Activated CD8-positive, alpha-beta T cell treated with anti-CD3 and anti-CD28 coated beads, Interleukin-2, amount 10 ng/mL, durations not matched to agents 7 days and 5 days (primary cell): ENCODE data around the gene TMEM243. TPM values are rescaled to one million over a fixed set of nuclear protein-coding genes. Genes with fewer than 3 reads are reported as not detected.
"Not testable (repeated sequence)": the region's sequence is repeated elsewhere in the genome, so short reads cannot be mapped to it uniquely, and the experiment has no call there.

Source experiments
- ATAC-seq: fragments of 150-1000 bp; cut with Tn5 transposase; one replicate; pipeline ENCODE4 v1.10.0; 2021; ENCODE audit warnings: moderate library complexity
- CTCF ChIA-PET: fragments of 350-600 bp; sonication (Branson Sonifier 250); formaldehyde crosslinking; loops from one replicate; lab custom pipeline; 2021; ENCODE audit warnings: antibody characterized with exemption; lab: Charles Lee
- POLR2A ChIA-PET: fragments of 350-600 bp; sonication (Branson Sonifier 250); formaldehyde crosslinking; loops from one replicate; lab custom pipeline; 2021; ENCODE audit warnings: antibody characterized with exemption; lab: Charles Lee
- DNase-seq: peaks from one replicate; pipeline ENCODE4 v3.0.0-alpha.2; 2020
- H3K27ac Mint-ChIP-seq: one replicate; pipeline ENCODE4 v1.8.0; 2021; ENCODE audit warnings: mild to moderate bottlenecking, mixed read lengths
- H3K27me3 Mint-ChIP-seq: one replicate; pipeline ENCODE4 v1.8.0; 2021; ENCODE audit warnings: low read depth, mixed read lengths
- H3K36me3 Mint-ChIP-seq: one replicate; pipeline ENCODE4 v1.8.0; 2021; ENCODE audit warnings: low read depth, mixed read lengths
- H3K4me1 Mint-ChIP-seq: one replicate; pipeline ENCODE4 v1.8.0; 2021; ENCODE audit warnings: low read depth, mixed read lengths
- H3K4me3 Mint-ChIP-seq: one replicate; pipeline ENCODE4 v1.8.0; 2021; ENCODE audit warnings: mild to moderate bottlenecking, mixed read lengths
- H3K9me3 Mint-ChIP-seq: one replicate; pipeline ENCODE4 v1.8.0; 2022; ENCODE audit warnings: mixed read lengths; ENCODE audit not compliant: insufficient read depth
- total RNA-seq, 2 experiments: library from RNA; stranded (reverse); gene quantifications; one replicate each; pipeline ENCODE4 v1.2.3, GENCODE V29; 2021

Gene TMEM243
- 10 to 100 TPM; 39.6 to 42.4 TPM for total RNA-seq

DNA sequence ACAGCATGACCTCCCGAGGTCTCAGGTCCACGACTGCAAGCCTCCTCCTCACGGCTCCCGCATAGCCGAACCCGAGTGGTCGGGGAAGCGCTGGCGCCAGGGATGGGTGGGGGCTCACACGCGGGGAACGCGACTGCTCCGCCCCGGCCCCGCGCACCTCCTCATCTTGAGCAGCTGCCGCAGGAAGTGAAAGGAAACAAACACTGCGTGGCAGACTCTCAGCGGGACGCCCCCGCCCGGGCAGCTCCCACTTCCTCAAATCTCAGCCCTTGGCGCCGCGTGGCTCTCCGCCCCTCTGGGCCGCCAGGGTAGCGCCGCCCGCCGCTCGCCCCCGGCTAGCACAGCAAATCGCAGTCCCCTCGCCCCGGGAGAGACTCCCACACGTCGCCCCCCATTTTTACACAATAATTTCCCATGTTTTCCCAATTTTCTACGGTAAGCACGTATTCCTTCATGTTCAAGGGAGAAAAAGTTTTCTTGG is at the start of gene TMEM243:
Gene TMEM243 (minus strand): TSS at position 188 of the 481 bp plus-strand sequence. CDS start 229 bp downstream, outside the sequence.
- Mint-ChIP-seq H3K4me1 (peaks cover 37% of the 10 kb centered on the region), H3K36me3 (peaks cover 28% of the 10 kb centered on the region), H3K27me3 (peaks cover 6% of the 10 kb centered on the region), H3K9me3 (no peaks in the 10 kb centered on the region), H3K4me3 (peak within 1 kb of the TSS; percentile 99), H3K27ac (peak within 1 kb of the TSS; percentile 99)
- peak; percentile 73 for ATAC-seq
- ChIA-PET POLR2A (interaction anchor here (1.0 to 6.2 kb wide), 16 partner anchors 8 to 71 kb away, joined by 3 to 146 read pairs (median 6); partner anchors contain the start of gene DMTF1), CTCF (interaction anchor here (1.1 to 6.4 kb wide), 6 partner anchors 11 to 66 kb away, joined by 3 to 37 read pairs (median 4); partner anchors contain the start of gene DMTF1)
- peak; percentile 88 for DNase-seq

- CTCF ChIA-PET: no interaction called here
- no peak for ATAC-seq
- no peak overlapping the region for H3K27ac Mint-ChIP-seq
Measured at GRCh38 chr7:87267239-87267900, 47.8 kb upstream of the TMEM243 start.

DNA sequence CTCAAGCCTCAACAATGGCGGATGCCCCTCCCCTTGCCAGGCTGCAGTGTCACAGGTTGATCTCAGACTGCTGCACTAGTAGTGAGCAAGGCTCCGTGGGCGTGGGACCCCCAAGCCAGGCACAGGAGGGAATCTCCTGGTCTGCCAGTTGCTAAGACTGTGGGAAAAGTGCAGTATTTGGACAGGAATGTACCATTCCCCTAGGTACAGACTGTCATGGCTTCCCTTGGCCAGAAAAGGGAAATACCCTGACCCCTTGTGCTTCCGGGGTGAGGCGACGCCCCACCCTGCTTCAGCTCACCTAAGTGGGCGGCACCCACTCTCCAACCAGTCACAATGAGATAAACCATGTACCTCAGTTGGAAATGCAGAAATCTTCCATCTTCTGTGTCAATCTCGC is 44.0 kb upstream of the TMEM243 start:
- POLR2A ChIA-PET: no interaction called here
- CTCF ChIA-PET: no interaction called here
- no peak for DNase-seq
- Mint-ChIP-seq H3K36me3 (no peaks in the 10 kb centered on the region), H3K4me3 (no peak overlapping the region), H3K4me1 (no peaks in the 10 kb centered on the region), H3K27ac (no peak overlapping the region), H3K27me3 (peaks cover 9% of the 10 kb centered on the region), H3K9me3 (no peaks in the 10 kb centered on the region)
- no peak for ATAC-seq

More at GRCh38 chr7:87267239-87267900, 47.8 kb upstream of the TMEM243 start:
- Mint-ChIP-seq H3K36me3 (no peaks in the 10 kb centered on the region), H3K4me1 (no peaks in the 10 kb centered on the region), H3K4me3 (no peak overlapping the region), H3K27me3 (peaks cover 7% of the 10 kb centered on the region), H3K9me3 (no peaks in the 10 kb centered on the region)
- no peak for DNase-seq
- POLR2A ChIA-PET: no interaction called here

DNA sequence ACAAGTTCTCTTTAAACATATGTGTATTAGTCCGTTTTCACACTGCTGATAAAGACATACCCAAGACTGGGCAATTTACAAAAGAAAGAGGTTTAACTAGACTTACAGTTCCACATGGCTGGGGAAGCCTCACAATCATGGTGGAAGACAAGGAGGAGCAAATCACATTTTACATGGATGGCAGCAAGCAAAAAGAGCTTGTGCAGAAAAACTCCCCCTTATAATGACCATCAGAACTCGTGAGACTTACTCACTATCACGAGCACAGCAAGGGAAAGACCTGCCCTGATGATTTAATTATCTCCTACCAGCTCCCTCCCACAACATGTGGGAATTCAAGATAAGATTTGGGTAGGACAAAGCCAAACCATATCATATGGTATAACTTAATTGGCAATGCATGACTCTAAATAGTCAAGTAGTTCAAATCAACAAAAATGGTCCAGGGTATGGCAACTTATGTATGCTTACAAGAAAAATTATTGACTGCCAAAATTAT is 34.1 kb upstream of the TMEM243 start:
- Mint-ChIP-seq H3K4me1 (no peaks in the 10 kb centered on the region), H3K9me3 (no peaks in the 10 kb centered on the region), H3K27me3 (peaks cover 27% of the 10 kb centered on the region), H3K27ac (no peak overlapping the region), H3K36me3 (no peaks in the 10 kb centered on the region), H3K4me3 (no peak overlapping the region)
- POLR2A ChIA-PET: no interaction called here
- DNase-seq (no peak), ATAC-seq (no peak)
- CTCF ChIA-PET: no interaction called here

DNA sequence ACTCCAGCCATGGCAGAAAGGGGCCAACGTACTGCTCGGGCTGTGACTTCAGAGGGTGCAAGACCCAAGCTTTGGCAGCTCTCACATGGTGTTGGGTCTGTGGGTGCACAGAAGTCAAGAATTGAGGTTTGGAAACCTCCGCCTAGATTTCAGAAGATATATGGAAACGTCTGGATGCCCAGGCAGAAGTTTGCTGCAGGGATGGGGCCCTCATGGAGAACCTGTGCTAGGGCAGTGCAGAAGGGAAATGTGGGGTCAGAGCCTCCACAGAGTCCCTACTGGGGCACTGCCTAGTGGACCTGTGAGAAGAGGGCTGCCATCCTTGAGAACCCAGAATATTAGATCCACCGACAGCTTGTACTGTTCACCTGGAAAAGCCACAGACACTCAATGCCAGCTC is 26.1 kb upstream of the TMEM243 start:
- ATAC-seq, CTCF ChIA-PET, H3K4me3 Mint-ChIP-seq, H3K36me3 Mint-ChIP-seq, H3K27ac Mint-ChIP-seq, H3K4me1 Mint-ChIP-seq, POLR2A ChIA-PET, DNase-seq: not testable (repeated sequence)
- H3K27me3 Mint-ChIP-seq: peaks cover 14% of the 10 kb centered on the region
- peaks cover 11% of the 10 kb centered on the region for H3K9me3 Mint-ChIP-seq

- DNase-seq, H3K4me1 Mint-ChIP-seq, ATAC-seq, H3K4me3 Mint-ChIP-seq, H3K9me3 Mint-ChIP-seq, POLR2A ChIA-PET, H3K27me3 Mint-ChIP-seq, H3K36me3 Mint-ChIP-seq, H3K27ac Mint-ChIP-seq: not testable (repeated sequence)
- CTCF ChIA-PET: interaction anchor here (0.6 kb wide), 1 partner anchor 320 kb away, joined by 3 read pairs; no protein-coding TSS in a partner anchor
Measured at GRCh38 chr7:87238464-87239051, 19.0 kb upstream of the TMEM243 start.

GRCh38 chr7:87234949-87235348 is 15.4 kb upstream of the TMEM243 start:
- Mint-ChIP-seq H3K27me3 (peaks cover 12% of the 10 kb centered on the region), H3K27ac (no peak overlapping the region), H3K36me3 (no peaks in the 10 kb centered on the region), H3K4me1 (no peaks in the 10 kb centered on the region), H3K4me3 (no peak overlapping the region), H3K9me3 (no peaks in the 10 kb centered on the region)
- no peak for DNase-seq
- no peak for ATAC-seq
- POLR2A ChIA-PET: no interaction called here
- CTCF ChIA-PET: no interaction called here

DNA sequence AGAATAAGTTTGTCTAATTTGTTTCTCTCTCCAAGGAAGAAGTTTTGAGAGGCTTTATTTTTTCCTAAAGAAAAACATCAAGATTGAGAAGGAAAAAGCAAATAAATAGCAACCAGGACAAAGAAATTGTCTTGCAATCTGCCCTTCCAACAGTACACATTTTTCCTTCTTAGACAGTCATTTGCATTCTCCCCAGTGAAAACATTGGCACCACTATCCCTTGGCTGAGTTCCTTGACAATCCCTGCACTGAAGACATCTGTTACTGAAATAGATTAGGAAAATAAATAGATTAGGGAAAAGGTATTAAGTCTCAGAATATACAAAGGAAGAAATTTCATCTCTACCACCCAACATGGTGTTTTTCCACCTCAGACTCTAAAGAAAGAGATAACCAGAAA is 12.2 kb upstream of the TMEM243 start:
- H3K27ac Mint-ChIP-seq: no peak overlapping the region
- POLR2A ChIA-PET: interaction anchor here (1.5 kb wide), 1 partner anchor 11 kb away, joined by 6 read pairs; the partner anchor contains the start of gene TMEM243

DNA sequence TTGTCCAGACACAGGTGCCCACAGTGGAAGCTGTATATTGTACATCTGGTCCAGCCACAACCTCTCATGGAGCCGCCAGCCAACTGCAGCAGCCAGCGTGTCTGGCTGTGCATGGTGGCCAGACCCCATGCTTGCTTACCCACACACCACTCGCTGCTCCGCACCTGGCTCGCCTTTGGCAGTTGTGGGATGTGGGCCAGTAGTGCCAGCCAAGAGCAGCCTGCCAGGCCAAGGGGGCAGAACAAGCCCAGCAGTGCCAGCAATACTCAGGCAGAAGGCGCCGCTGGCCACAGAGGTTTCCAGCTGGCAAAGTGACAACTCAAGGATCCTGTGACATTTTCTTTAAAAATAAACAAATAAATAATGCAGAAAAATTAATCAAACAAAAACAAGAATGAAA is 11.7 kb upstream of the TMEM243 start:
- no peak overlapping the region for H3K4me3 Mint-ChIP-seq
- CTCF ChIA-PET: no interaction called here
- POLR2A ChIA-PET: interaction anchor here (1.5 kb wide), 1 partner anchor 11 kb away, joined by 6 read pairs; the partner anchor contains the start of gene TMEM243
- peaks cover 12% of the 10 kb centered on the region for H3K27me3 Mint-ChIP-seq
- ATAC-seq: no peak
- no peaks in the 10 kb centered on the region for H3K9me3 Mint-ChIP-seq
- DNase-seq: no peak
- H3K4me1 Mint-ChIP-seq: peaks cover 7% of the 10 kb centered on the region
- no peaks in the 10 kb centered on the region for H3K36me3 Mint-ChIP-seq
- H3K27ac Mint-ChIP-seq: no peak overlapping the region

More for the DNA sequence above, 12.2 kb upstream of the TMEM243 start:
- Mint-ChIP-seq H3K36me3 (no peaks in the 10 kb centered on the region), H3K4me1 (peaks cover 2% of the 10 kb centered on the region), H3K4me3 (no peak overlapping the region), H3K9me3 (no peaks in the 10 kb centered on the region), H3K27me3 (peaks cover 12% of the 10 kb centered on the region)
- no peak for DNase-seq
- CTCF ChIA-PET: no interaction called here
- ATAC-seq: no peak

GRCh38 chr7:87226495-87226894 is 7.0 kb upstream of the TMEM243 start:
- no peak overlapping the region for H3K27ac Mint-ChIP-seq
- H3K4me3 Mint-ChIP-seq: no peak overlapping the region
- DNase-seq (no peak), ATAC-seq (no peak)
- ChIA-PET CTCF (interaction anchor here (1.1 to 1.8 kb wide), 2 partner anchors 10 to 299 kb away, joined by 5 to 6 read pairs; no protein-coding TSS in a partner anchor), POLR2A (interaction anchor here (0.6 to 0.7 kb wide), 2 partner anchors 34 to 74 kb away, joined by 3 to 5 read pairs; partner anchors contain the start of gene DMTF1)
- H3K27me3 Mint-ChIP-seq: peaks cover under 1% of the 10 kb centered on the region
- peaks cover 12% of the 10 kb centered on the region for H3K4me1 Mint-ChIP-seq
- no peaks in the 10 kb centered on the region for H3K9me3 Mint-ChIP-seq
- no peaks in the 10 kb centered on the region for H3K36me3 Mint-ChIP-seq

DNA sequence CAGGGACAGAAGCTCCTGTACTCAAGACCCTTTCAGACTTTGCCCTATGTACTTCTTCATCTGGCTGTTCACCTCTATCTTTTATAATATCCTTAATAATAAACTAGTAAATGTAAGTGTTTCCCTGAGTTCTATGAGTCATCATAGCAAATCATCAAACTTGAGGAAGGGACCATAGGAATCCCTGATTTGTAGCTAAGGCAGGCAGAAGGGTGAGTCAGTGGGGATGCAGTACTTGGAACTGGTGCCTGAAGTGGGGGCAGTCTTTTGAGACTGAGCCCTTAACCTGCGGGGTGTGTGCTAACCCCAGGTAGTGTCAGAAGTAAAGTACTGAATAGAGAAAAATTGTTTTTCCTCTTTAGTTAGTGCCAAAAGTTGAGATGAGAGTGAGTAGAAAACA is 6.2 kb upstream of the TMEM243 start:
- Mint-ChIP-seq H3K36me3 (no peaks in the 10 kb centered on the region), H3K4me1 (peaks cover 16% of the 10 kb centered on the region), H3K9me3 (no peaks in the 10 kb centered on the region), H3K27ac (no peak overlapping the region), H3K4me3 (no peak overlapping the region), H3K27me3 (peaks cover 6% of the 10 kb centered on the region)
- DNase-seq (no peak), ATAC-seq (no peak)
- CTCF ChIA-PET: interaction anchor here (1.1 kb wide), 1 partner anchor 11 kb away, joined by 6 read pairs; no protein-coding TSS in a partner anchor
- POLR2A ChIA-PET: interaction anchor here (0.7 kb wide), 1 partner anchor 73 kb away, joined by 5 read pairs; the partner anchor contains the start of gene DMTF1
